Gastroesophageal sphincter (tissue), 4 donors: Measurements from ENCODE around the gene RNF103. TPM values are rescaled to one million over a fixed set of nuclear protein-coding genes. Genes with fewer than 3 reads are reported as not detected.

Experiments
- ATAC-seq: fragments of 150-250 bp; one replicate; pipeline ENCODE4 v1.9.1; 2016; ENCODE audit warnings: mild to moderate bottlenecking, moderate library complexity
- H3K27ac ChIP-seq, 4 donors: fragments of 200-600 bp; sonication (generic) in 3 of 4; 1 replicate in 3 of 4; 2 replicates in 1 of 4; pipeline ENCODE4 v1.5.1; 2016 to 2019
- H3K27me3 ChIP-seq: fragments of 200-600 bp; sonication (generic); one replicate; pipeline ENCODE4 v1.5.1; 2019
- H3K36me3 ChIP-seq, 2 donors: fragments of 200-600 bp; sonication (generic); one replicate each; pipeline ENCODE4 v1.5.1; 2019; ENCODE audit warnings: control low read depth in 1 of 2
- H3K4me1 ChIP-seq, 3 donors: fragments of 200-600 bp; sonication (generic); 1 replicate in 2 of 3; 2 replicates in 1 of 3; pipeline ENCODE4 v1.5.1; 2016 to 2019; ENCODE audit warnings: control low read depth in 2 of 3
- H3K4me3 ChIP-seq, 2 donors: fragments of 200-600 bp; sonication (generic); one replicate each; pipeline ENCODE4 v1.5.1; 2019; ENCODE audit warnings: mild to moderate bottlenecking in 1 of 2, moderate library complexity in 1 of 2
- H3K9me3 ChIP-seq, 3 donors: fragments of 200-600 bp; sonication (generic); one replicate each; pipeline ENCODE4 v1.5.1; 2017 to 2019; ENCODE audit warnings: control low read depth in 2 of 3
- EP300 ChIP-seq: sonication (generic); formaldehyde crosslinking; IDR thresholded peaks from one replicate; pipeline ENCODE4 v1.6.1; 2017; ENCODE audit warnings: antibody characterized with exemption, mild to moderate bottlenecking
- POLR2A ChIP-seq, 2 donors: fragments of 450-650 bp; IDR thresholded peaks; one replicate each; pipeline ENCODE4 v1.6.1; 2017; ENCODE audit warnings: antibody characterized with exemption in 2 of 2, mild to moderate bottlenecking in 2 of 2, moderate library complexity in 1 of 2
- POLR2AphosphoS5 ChIP-seq: sonication (generic); formaldehyde crosslinking; IDR thresholded peaks from one replicate; pipeline ENCODE4 v1.6.1; 2017; ENCODE audit warnings: antibody characterized with exemption
- WGBS, 2 donors: methylation state at CpG; one replicate each; pipeline ENCODE4 v1.1.5; 2018; ENCODE audit warnings: low coverage in 1 of 2; 5-methylcytosine and 5-hydroxymethylcytosine counted together
- total RNA-seq, 4 donors: library from RNA; depleted of rRNA; stranded (reverse); fragments of >200 nt; gene quantifications; one replicate each; pipeline ENCODE4 v1.1.0, GENCODE V29; 2016
- TF ChIP-seq, protein P1 (sequence below), 4 experiments: fragments of 200-600 bp in 2 of 4; fragments of 450-650 bp in 2 of 4; sonication (generic) in 1 of 4; IDR thresholded peaks; one replicate each; pipeline ENCODE4 v1.5.1; 2017 to 2019; ENCODE audit warnings: antibody characterized with exemption in 4 of 4, mild to moderate bottlenecking in 2 of 4, moderate library complexity in 2 of 4

Gene RNF103
- total RNA-seq, 4 donors from 2014 or later: 40.5 to 67.9 (median 53.5) TPM

DNA sequence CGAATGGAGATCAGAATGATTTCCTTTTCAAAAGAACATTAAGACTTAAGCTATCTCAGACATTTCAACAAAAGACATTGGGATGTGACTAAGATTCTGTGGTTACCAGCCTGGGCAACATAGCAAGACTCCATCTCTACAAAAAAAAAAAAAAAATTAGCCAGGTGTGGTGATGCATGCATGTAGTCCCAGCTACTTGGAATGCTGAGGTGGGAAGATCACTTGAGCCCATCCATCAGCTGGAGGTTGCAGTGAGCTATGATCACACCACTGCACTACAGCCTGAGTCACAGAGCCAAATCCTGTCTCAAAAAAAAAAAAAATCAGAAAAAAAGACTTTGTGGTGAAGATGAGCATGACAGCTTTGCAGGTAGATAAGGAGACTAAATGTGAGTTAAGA, 12.8 kb downstream of the RNF103 start:
- Histone ChIP-seq H3K27ac (no peak overlapping the region), H3K4me1 (peaks cover 0 to 21% (median 0%) of the 10 kb centered on the region in 3 donors), H3K36me3 (peaks cover 0 to 88% of the 10 kb centered on the region in 2 donors), H3K4me3 (no peak overlapping the region), H3K9me3 (no peaks in the 10 kb centered on the region), H3K27me3 (no peaks in the 10 kb centered on the region)
- WGBS, 2 donors: 83 to 86% methylated on average over 1 of the region's 1 CpG
- no peak for ATAC-seq
- TF ChIP-seq EP300: no peak
- TF ChIP-seq POLR2AphosphoS5: no peak
- TF ChIP-seq, protein P1, sequence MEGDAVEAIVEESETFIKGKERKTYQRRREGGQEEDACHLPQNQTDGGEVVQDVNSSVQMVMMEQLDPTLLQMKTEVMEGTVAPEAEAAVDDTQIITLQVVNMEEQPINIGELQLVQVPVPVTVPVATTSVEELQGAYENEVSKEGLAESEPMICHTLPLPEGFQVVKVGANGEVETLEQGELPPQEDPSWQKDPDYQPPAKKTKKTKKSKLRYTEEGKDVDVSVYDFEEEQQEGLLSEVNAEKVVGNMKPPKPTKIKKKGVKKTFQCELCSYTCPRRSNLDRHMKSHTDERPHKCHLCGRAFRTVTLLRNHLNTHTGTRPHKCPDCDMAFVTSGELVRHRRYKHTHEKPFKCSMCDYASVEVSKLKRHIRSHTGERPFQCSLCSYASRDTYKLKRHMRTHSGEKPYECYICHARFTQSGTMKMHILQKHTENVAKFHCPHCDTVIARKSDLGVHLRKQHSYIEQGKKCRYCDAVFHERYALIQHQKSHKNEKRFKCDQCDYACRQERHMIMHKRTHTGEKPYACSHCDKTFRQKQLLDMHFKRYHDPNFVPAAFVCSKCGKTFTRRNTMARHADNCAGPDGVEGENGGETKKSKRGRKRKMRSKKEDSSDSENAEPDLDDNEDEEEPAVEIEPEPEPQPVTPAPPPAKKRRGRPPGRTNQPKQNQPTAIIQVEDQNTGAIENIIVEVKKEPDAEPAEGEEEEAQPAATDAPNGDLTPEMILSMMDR (IDR thresholded peaks at IDR 0.05): no peak
- TF ChIP-seq POLR2A (IDR thresholded peaks at IDR 0.05): no peak

DNA sequence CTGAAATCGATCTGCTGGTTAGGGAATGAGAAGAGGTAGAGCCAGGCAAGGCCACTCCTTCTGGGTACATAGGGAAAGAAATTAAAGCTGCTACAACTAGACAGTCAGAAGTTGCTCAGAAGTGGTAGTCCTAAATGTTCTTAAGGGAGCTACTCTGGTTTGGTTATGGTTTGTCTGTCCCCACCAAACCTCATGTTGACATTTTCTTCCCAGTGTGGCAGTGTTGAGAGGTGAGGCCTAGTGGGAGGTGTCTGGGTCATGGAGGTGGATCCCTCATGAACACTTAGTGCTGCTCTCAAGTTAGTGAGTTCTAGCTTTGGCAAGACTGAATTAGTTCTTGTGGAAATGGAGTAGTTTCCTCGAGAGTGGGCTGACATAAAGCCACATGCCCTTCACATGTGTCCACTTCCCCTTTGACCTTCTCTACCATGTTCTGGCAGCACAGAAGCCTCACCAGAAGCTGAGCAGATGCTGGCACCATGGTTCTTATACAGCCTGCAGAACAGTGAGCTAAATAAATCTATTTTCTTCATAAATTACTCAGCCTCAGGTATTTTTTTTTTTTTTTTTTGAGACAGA, 14.7 kb downstream of the RNF103 start:
- Histone ChIP-seq H3K9me3 (no peaks in the 10 kb centered on the region), H3K4me1 (peaks cover 0 to 20% (median 0%) of the 10 kb centered on the region in 3 donors), H3K27ac (no peak overlapping the region), H3K4me3 (no peak overlapping the region), H3K27me3 (no peaks in the 10 kb centered on the region), H3K36me3 (peaks cover 0 to 88% of the 10 kb centered on the region in 2 donors)
- TF ChIP-seq, protein P1 (IDR thresholded peaks at IDR 0.05): no peak
- TF ChIP-seq EP300: no peak
- no peak for TF ChIP-seq POLR2AphosphoS5
- TF ChIP-seq POLR2A (IDR thresholded peaks at IDR 0.05): no peak
- WGBS, 2 donors: 63 to 89% methylated on average over 1 of the region's 2 CpGs
- no peak for ATAC-seq

DNA sequence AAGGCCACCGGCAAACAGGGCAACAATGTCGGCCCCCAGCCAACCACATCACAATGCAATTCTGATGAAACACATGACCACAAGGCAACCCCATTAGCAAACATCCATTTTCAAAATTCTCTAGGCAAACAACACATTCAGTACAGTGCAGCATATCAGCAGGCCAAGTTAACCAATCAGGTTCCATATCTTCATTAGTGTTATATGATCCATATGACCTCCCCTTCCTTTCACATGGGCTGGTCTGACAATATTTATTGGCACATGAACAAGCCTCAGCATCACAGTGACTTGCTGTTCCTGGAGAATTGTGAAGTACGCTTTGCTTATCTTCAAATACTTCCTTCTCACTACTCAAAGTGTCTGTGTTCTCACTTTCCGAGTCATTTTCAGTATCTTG, 19.8 kb downstream of the RNF103 start:
- WGBS, 2 donors: 94 to 100% methylated on average over 3 to 4 of the region's 4 CpGs
- Histone ChIP-seq H3K9me3 (no peaks in the 10 kb centered on the region), H3K27me3 (no peaks in the 10 kb centered on the region), H3K4me3 (no peak overlapping the region), H3K4me1 (peaks cover 0 to 10% (median 0%) of the 10 kb centered on the region in 3 donors), H3K36me3 (peaks cover 0 to 70% of the 10 kb centered on the region in 2 donors), H3K27ac (no peak overlapping the region)
- TF ChIP-seq POLR2AphosphoS5 (no peak), POLR2A (IDR thresholded peaks at IDR 0.05) (no peak), EP300 (no peak)
- TF ChIP-seq, protein P1 (IDR thresholded peaks at IDR 0.05): no peak
- ATAC-seq: no peak

DNA sequence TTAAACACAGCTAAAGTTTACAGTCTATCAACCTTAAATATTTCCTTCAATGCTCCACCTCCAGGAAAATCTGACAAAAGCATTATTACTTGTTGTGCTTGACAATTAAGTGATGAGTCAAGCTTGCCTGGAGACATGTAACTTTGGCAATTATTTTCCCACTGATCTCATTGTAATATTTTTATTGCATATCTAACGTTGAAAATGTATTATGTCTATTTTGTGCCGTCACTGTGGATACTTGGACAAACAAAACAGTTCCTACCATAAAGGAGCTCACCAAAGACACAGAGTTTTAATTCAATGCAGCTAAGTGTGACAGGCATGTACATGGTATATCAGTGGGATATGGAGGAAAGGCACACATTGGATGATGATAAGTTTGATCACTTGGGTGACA, 24.7 kb downstream of the RNF103 start:
- Histone ChIP-seq H3K36me3 (peaks cover 0 to 24% of the 10 kb centered on the region in 2 donors), H3K4me1 (peaks cover 0 to 23% (median 0%) of the 10 kb centered on the region in 3 donors), H3K9me3 (no peaks in the 10 kb centered on the region), H3K27me3 (no peaks in the 10 kb centered on the region), H3K27ac (peak overlapping the region in 2 of 4 donors; percentile 17 to 21), H3K4me3 (no peak overlapping the region)
- 13 to 17% methylated on average over 2 of the region's 2 CpGs for WGBS, 2 donors
- no peak for TF ChIP-seq EP300
- TF ChIP-seq, protein P1 (IDR thresholded peaks at IDR 0.05): no peak
- no peak for TF ChIP-seq POLR2A (IDR thresholded peaks at IDR 0.05)
- no peak for TF ChIP-seq POLR2AphosphoS5
- no peak for ATAC-seq

DNA sequence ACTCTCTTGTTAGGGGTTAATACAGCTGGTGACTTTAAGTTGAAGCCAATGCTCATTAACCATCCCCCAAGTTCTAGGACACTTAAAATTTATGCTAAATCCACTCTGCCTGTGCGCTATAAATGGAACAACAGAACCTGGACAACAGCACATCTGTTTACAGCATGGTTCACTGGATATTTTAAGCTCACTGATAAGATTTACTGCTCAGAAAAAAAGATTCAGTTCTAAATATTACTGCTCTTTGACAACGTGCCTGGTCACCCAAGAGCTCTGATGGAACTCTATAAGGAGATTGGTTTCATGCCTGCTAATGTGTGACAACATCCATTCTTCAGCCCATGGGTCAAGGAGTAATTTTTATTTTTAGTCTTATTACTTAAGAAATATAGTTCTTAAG, 27.5 kb downstream of the RNF103 start:
- H3K4me3 ChIP-seq: no peak overlapping the region
- peak overlapping the region in 3 of 4 donors; percentile 5 to 77 (median 34) for H3K27ac ChIP-seq
- 40 to 56% methylated on average over 2 of the region's 2 CpGs for WGBS, 2 donors
- H3K4me1 ChIP-seq: peaks cover 0 to 47% (median 12%) of the 10 kb centered on the region in 3 donors
- ATAC-seq: no peak
- TF ChIP-seq EP300: no peak
- TF ChIP-seq, protein P1 (IDR thresholded peaks at IDR 0.05): no peak
- TF ChIP-seq POLR2A (IDR thresholded peaks at IDR 0.05): no peak
- TF ChIP-seq POLR2AphosphoS5: no peak
- H3K9me3 ChIP-seq: no peaks in the 10 kb centered on the region
- peaks cover 0 to 3% of the 10 kb centered on the region in 2 donors for H3K36me3 ChIP-seq
- no peaks in the 10 kb centered on the region for H3K27me3 ChIP-seq
